ENCODE data around the gene LARGE1. TPM values are rescaled to one million over a fixed set of nuclear protein-coding genes. Genes with fewer than 3 reads are reported as not detected.
A peak's percentile ranks its signal among the peaks of the same experiment; 100 is the strongest.
"Not testable (repeated sequence)": the region's sequence is repeated elsewhere in the genome, so short reads cannot be mapped to it uniquely, and the experiment has no call there.

Gene LARGE1
- total and polyA plus RNA-seq, 3 experiments from 2014 or later = 0.07 to 0.27 (median 0.18) TPM

DNA sequence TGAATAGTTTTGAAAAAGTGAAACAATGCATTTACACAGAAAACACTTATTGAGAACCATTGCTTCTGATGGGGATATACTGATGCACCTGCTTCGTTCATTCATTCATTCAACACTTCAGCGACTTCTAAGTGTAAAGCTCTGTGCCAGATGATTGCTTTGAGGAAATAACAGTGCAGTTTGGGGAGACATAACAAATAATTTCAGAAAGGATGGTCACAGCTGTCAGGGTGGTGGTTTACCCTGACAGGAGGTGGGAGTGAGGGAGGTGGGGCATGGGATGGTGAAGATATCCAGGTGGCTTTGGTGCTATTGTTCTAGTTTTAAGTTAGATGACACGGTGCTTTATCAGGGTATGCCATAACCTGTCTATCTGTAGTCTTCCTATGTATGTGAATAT lies 344.1 kb downstream of the LARGE1 start:
- Mint-ChIP-seq H3K4me3 (no peak overlapping the region), H3K4me1 (no peaks in the 10 kb centered on the region), H3K27me3 (no peaks in the 10 kb centered on the region), H3K27ac (no peak overlapping the region), H3K9me3 (peaks cover 0 to 4% (median 0%) of the 10 kb centered on the region in 5 donors), H3K36me3 (no peaks in the 10 kb centered on the region)
- Histone ChIP-seq H3K4me1 (ENCODE audit: insufficient read depth, low read length) (no peaks in the 10 kb centered on the region), H3K27me3 (ENCODE audit: insufficient read depth, low read length, poor library complexity, severe bottlenecking) (no peaks in the 10 kb centered on the region), H3K36me3 (ENCODE audit: insufficient read depth, low read length) (no peaks in the 10 kb centered on the region), H3K9me3 (ENCODE audit: low read length) (no peaks in the 10 kb centered on the region), H3K4me3 (ENCODE audit: low read length) (no peak overlapping the region), H3K27ac (ENCODE audit: low read depth, low read length) (no peak overlapping the region)
- ChIA-PET POLR2A (no interaction called here), CTCF (no interaction called here)
- no peak for DNase-seq

DNA sequence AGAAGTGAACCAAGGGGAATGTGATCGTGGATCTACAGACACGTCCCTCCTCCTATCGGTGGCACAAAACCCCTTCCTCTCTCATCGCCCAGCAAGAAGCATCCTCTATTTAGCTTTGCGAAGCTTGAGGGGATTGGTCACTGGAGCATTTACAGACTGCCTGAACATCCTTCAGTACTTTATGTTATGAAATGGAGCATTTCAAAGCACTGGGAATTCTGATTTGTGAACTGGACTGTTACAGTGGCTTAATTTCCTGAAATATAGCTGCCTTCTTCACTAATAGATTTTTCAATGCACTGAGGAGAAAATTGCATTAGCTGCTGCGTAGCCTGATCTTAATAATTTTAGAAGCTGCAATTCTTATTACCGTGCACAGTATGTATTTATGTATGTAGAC lies 344.5 kb downstream of the LARGE1 start:
- H3K4me3 ChIP-seq (ENCODE audit: low read length) = no peak overlapping the region
- ChIA-PET CTCF (no interaction called here), POLR2A (no interaction called here)
- H3K4me1 ChIP-seq (ENCODE audit: insufficient read depth, low read length) = no peaks in the 10 kb centered on the region
- peaks cover 0 to 4% (median 0%) of the 10 kb centered on the region in 5 donors for H3K9me3 Mint-ChIP-seq
- no peaks in the 10 kb centered on the region for H3K4me1 Mint-ChIP-seq
- H3K9me3 ChIP-seq (ENCODE audit: low read length) = no peaks in the 10 kb centered on the region
- no peak for DNase-seq
- no peaks in the 10 kb centered on the region for H3K36me3 Mint-ChIP-seq
- no peak overlapping the region for H3K4me3 Mint-ChIP-seq
- H3K36me3 ChIP-seq (ENCODE audit: insufficient read depth, low read length) = no peaks in the 10 kb centered on the region
- no peaks in the 10 kb centered on the region for H3K27me3 ChIP-seq (ENCODE audit: insufficient read depth, low read length, poor library complexity, severe bottlenecking)
- H3K27ac Mint-ChIP-seq = no peak overlapping the region
- H3K27ac ChIP-seq (ENCODE audit: low read depth, low read length) = no peak overlapping the region
- no peaks in the 10 kb centered on the region for H3K27me3 Mint-ChIP-seq

DNA sequence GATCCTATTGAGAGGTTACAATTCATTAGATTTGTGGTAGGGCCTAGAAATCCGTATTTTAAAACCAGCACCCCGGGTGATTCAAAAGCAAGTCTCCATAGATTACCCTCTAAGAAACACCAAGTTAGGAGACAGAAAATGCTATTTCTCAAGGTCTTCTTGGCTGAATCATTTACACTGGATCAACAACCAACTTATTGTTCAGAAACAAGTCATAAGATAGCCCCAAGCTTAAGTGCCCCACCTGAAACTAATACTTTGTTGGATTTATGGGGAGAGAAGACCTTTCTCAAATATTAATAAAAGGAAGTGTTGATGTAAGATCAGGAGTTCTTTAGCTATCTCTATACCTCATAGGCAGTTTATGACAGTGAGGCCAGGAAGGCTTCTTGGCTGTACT lies 345.2 kb downstream of the LARGE1 start:
- no peak overlapping the region for H3K27ac ChIP-seq (ENCODE audit: low read depth, low read length)

DNA sequence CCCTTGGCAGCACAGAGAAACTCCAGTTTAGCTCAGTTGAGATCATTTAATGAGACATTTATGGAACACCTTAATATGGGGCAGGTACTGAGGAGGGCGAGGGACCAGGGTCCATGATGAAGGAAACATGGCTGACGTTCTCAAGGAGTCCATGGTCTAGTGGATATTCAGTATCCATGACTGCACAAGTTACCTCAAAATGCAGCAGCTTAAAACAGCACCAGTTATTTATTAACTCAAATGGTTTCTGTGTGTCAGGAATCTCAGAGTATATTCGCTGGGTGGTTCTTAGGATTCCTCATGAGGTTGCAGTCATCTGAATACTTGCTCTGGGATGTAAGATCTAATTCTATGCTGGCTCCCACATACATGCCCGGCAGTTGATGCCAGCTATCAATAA lies 346.8 kb downstream of the LARGE1 start:
- H3K27ac Mint-ChIP-seq = no peak overlapping the region
- ChIA-PET CTCF (no interaction called here), POLR2A (no interaction called here)
- no peaks in the 10 kb centered on the region for H3K4me1 Mint-ChIP-seq
- Histone ChIP-seq H3K4me1 (ENCODE audit: insufficient read depth, low read length) (no peaks in the 10 kb centered on the region), H3K27ac (ENCODE audit: low read depth, low read length) (no peak overlapping the region), H3K36me3 (ENCODE audit: insufficient read depth, low read length) (no peaks in the 10 kb centered on the region), H3K4me3 (ENCODE audit: low read length) (no peak overlapping the region), H3K9me3 (ENCODE audit: low read length) (no peaks in the 10 kb centered on the region), H3K27me3 (ENCODE audit: insufficient read depth, low read length, poor library complexity, severe bottlenecking) (no peaks in the 10 kb centered on the region)
- no peaks in the 10 kb centered on the region for H3K36me3 Mint-ChIP-seq
- H3K27me3 Mint-ChIP-seq = no peaks in the 10 kb centered on the region
- H3K9me3 Mint-ChIP-seq = peaks cover 0 to 4% (median 0%) of the 10 kb centered on the region in 5 donors
- DNase-seq = no peak
- H3K4me3 Mint-ChIP-seq = peak overlapping the region in 1 of 7 donors; percentile 44

More for the DNA sequence above, 345.2 kb downstream of the LARGE1 start:
- Mint-ChIP-seq H3K36me3 (no peaks in the 10 kb centered on the region), H3K27ac (no peak overlapping the region), H3K9me3 (peaks cover 0 to 4% (median 0%) of the 10 kb centered on the region in 5 donors), H3K4me1 (no peaks in the 10 kb centered on the region), H3K4me3 (no peak overlapping the region), H3K27me3 (no peaks in the 10 kb centered on the region)
- H3K36me3 ChIP-seq (ENCODE audit: insufficient read depth, low read length) = no peaks in the 10 kb centered on the region
- POLR2A ChIA-PET = no interaction called here
- H3K27me3 ChIP-seq (ENCODE audit: insufficient read depth, low read length, poor library complexity, severe bottlenecking) = no peaks in the 10 kb centered on the region
- no peak for DNase-seq
- CTCF ChIA-PET = no interaction called here
- no peak overlapping the region for H3K4me3 ChIP-seq (ENCODE audit: low read length)
- no peaks in the 10 kb centered on the region for H3K9me3 ChIP-seq (ENCODE audit: low read length)
- H3K4me1 ChIP-seq (ENCODE audit: insufficient read depth, low read length) = no peaks in the 10 kb centered on the region

DNA sequence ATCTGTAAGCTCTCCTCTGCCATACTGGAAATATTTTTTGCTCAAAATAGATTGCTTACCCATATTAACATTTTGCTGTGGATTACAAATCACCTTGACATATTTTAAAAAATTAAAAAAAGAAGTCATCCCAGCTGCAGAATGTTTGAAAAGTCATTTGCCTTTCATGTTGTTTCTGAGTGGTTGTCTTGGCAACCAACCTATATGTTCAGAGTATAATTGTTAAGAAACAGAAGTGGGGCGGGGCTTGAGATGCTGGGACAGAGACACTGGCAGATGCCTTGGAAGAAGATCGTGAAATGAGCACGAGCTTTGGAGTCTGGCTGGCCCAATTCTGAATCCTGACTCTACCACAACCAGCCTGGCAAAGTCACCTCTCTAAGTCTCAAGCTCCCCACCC lies 348.2 kb downstream of the LARGE1 start:
- H3K27me3 ChIP-seq (ENCODE audit: insufficient read depth, low read length, poor library complexity, severe bottlenecking) = no peaks in the 10 kb centered on the region
- H3K9me3 ChIP-seq (ENCODE audit: low read length) = no peaks in the 10 kb centered on the region
- peaks cover 0 to 3% of the 10 kb centered on the region in 2 donors for H3K27me3 Mint-ChIP-seq
- H3K9me3 Mint-ChIP-seq = peaks cover 0 to 5% (median 3%) of the 10 kb centered on the region in 5 donors
- ChIA-PET CTCF (no interaction called here), POLR2A (no interaction called here)
- no peak overlapping the region for H3K27ac ChIP-seq (ENCODE audit: low read depth, low read length)
- H3K4me1 ChIP-seq (ENCODE audit: insufficient read depth, low read length) = no peaks in the 10 kb centered on the region
- no peak for DNase-seq
- H3K27ac Mint-ChIP-seq = no peak overlapping the region
- no peaks in the 10 kb centered on the region for H3K36me3 Mint-ChIP-seq
- H3K4me1 Mint-ChIP-seq = peaks cover 0 to 3% (median 0%) of the 10 kb centered on the region in 3 donors
- no peaks in the 10 kb centered on the region for H3K36me3 ChIP-seq (ENCODE audit: insufficient read depth, low read length)
- no peak overlapping the region for H3K4me3 ChIP-seq (ENCODE audit: low read length)
- H3K4me3 Mint-ChIP-seq = no peak overlapping the region

DNA sequence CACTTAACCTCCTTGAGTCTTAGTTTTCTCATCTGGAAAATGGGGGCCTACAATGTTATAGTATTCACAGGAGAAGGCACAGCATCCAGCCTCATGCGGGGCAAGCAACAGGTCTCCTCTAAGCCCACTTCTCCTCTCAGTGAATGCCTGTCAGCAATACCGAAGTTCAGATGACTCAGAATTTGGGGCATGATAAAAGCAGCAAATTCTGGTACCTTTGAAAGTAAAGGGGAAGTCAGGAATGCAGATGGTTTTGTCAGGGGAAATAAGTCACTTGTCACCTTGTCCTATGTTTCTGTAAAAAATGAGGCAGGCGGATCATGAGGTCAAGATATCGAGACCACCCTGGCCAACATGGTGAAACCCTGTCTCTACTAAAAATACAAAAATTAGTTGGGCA lies 350.2 kb downstream of the LARGE1 start:
- Histone ChIP-seq H3K9me3 (ENCODE audit: low read length) (no peaks in the 10 kb centered on the region), H3K4me3 (ENCODE audit: low read length) (no peak overlapping the region), H3K27ac (ENCODE audit: low read depth, low read length) (no peak overlapping the region), H3K36me3 (ENCODE audit: insufficient read depth, low read length) (no peaks in the 10 kb centered on the region), H3K27me3 (ENCODE audit: insufficient read depth, low read length, poor library complexity, severe bottlenecking) (no peaks in the 10 kb centered on the region), H3K4me1 (ENCODE audit: insufficient read depth, low read length) (no peaks in the 10 kb centered on the region)
- Mint-ChIP-seq H3K36me3 (no peaks in the 10 kb centered on the region), H3K4me3 (no peak overlapping the region), H3K27me3 (peaks cover 0 to 6% of the 10 kb centered on the region in 2 donors), H3K4me1 (peaks cover 0 to 3% (median 0%) of the 10 kb centered on the region in 3 donors), H3K27ac (no peak overlapping the region), H3K9me3 (peaks cover 0 to 5% (median 3%) of the 10 kb centered on the region in 5 donors)
- CTCF ChIA-PET = interaction anchor here (1.1 kb wide), 1 partner anchor 26 kb away, joined by 3 read pairs; no protein-coding TSS in a partner anchor
- DNase-seq = no peak
- POLR2A ChIA-PET = no interaction called here

DNA sequence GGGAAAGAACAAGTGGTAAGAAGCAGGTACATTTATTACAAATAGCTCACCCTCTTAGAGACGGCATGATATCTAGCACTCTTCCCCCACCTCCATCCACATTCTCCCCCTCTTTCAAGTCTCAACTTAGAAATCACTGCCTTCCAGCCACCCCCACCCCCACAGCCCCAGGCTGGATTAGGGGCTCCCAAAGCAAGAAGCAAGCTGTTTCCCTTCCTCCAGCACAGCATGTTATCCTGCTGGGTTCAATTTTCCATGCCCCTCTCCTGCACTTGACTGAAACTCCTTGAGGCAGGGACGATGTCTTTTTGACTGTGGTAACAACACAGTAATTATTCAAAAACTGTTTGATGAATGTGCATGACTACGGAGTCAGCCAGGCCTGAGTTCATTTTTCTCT lies 350.7 kb downstream of the LARGE1 start:
- H3K4me3 ChIP-seq (ENCODE audit: low read length) = no peak overlapping the region
- peaks cover 0 to 6% of the 10 kb centered on the region in 2 donors for H3K27me3 Mint-ChIP-seq
- H3K36me3 ChIP-seq (ENCODE audit: insufficient read depth, low read length) = no peaks in the 10 kb centered on the region
- no peaks in the 10 kb centered on the region for H3K27me3 ChIP-seq (ENCODE audit: insufficient read depth, low read length, poor library complexity, severe bottlenecking)
- no peak overlapping the region for H3K27ac ChIP-seq (ENCODE audit: low read depth, low read length)
- no peaks in the 10 kb centered on the region for H3K36me3 Mint-ChIP-seq
- H3K4me1 ChIP-seq (ENCODE audit: insufficient read depth, low read length) = no peaks in the 10 kb centered on the region
- peaks cover 0 to 3% (median 0%) of the 10 kb centered on the region in 3 donors for H3K4me1 Mint-ChIP-seq
- H3K9me3 ChIP-seq (ENCODE audit: low read length) = no peaks in the 10 kb centered on the region
- ChIA-PET POLR2A (no interaction called here), CTCF (interaction anchor here (1.1 kb wide), 1 partner anchor 26 kb away, joined by 3 read pairs; no protein-coding TSS in a partner anchor)
- peaks cover 0 to 5% (median 3%) of the 10 kb centered on the region in 5 donors for H3K9me3 Mint-ChIP-seq
- no peak overlapping the region for H3K4me3 Mint-ChIP-seq
- H3K27ac Mint-ChIP-seq = no peak overlapping the region
- DNase-seq = no peak

DNA sequence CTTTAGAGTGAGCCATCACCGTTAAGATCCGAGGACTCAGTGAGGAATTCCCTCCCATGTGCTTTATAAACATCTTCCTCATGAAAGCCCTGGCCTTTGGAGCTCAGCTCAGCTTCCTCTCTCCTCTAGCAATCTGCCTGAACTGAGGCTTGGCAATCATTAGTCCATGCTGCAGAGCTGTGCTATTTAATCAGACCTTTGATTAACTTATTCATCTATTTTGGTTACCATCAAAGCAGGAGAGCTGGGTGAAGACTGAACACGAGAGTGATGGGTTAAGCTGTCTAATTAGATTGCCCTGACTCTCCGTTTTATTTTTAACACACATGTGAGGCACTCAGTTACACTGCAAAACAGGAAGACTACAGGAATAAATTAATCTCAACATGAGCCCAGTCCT lies 351.3 kb downstream of the LARGE1 start:
- peaks cover 0 to 6% of the 10 kb centered on the region in 2 donors for H3K27me3 Mint-ChIP-seq

DNA sequence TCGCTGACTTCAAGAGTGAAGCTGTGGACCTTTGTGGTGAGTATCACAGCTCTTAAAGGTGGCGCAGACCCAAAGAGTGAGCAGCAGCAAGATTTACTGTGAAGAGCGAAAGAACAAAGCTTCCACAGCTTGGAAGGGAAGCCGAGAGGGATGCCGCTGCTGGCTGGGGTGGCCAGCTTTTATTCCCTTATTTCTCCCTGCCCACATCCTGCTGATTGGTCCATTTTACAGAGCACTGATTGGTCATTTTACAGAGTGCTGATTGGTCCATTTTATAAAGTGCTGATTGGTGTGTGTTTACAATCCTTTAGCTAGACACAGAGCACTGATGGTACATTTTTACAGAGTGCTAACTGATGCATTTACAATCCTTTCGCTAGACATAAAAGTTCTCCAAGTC lies 353.8 kb downstream of the LARGE1 start:
- H3K27me3 ChIP-seq (ENCODE audit: insufficient read depth, low read length, poor library complexity, severe bottlenecking); CTCF ChIA-PET; H3K36me3 ChIP-seq (ENCODE audit: insufficient read depth, low read length); H3K27ac ChIP-seq (ENCODE audit: low read depth, low read length); H3K9me3 ChIP-seq (ENCODE audit: low read length); H3K4me3 ChIP-seq (ENCODE audit: low read length); H3K27me3 Mint-ChIP-seq; H3K9me3 Mint-ChIP-seq; H3K4me1 ChIP-seq (ENCODE audit: insufficient read depth, low read length); H3K4me1 Mint-ChIP-seq; POLR2A ChIA-PET; H3K4me3 Mint-ChIP-seq; H3K36me3 Mint-ChIP-seq; H3K27ac Mint-ChIP-seq; DNase-seq: not testable (repeated sequence)

More for the DNA sequence above, 351.3 kb downstream of the LARGE1 start:
- Mint-ChIP-seq H3K36me3 (no peaks in the 10 kb centered on the region), H3K27ac (no peak overlapping the region), H3K4me1 (peaks cover 0 to 3% (median 0%) of the 10 kb centered on the region in 3 donors), H3K9me3 (peaks cover 0 to 5% (median 3%) of the 10 kb centered on the region in 5 donors), H3K4me3 (no peak overlapping the region)
- H3K9me3 ChIP-seq (ENCODE audit: low read length) = no peaks in the 10 kb centered on the region
- H3K4me3 ChIP-seq (ENCODE audit: low read length) = no peak overlapping the region
- no peaks in the 10 kb centered on the region for H3K4me1 ChIP-seq (ENCODE audit: insufficient read depth, low read length)
- ChIA-PET POLR2A (no interaction called here), CTCF (no interaction called here)
- H3K27ac ChIP-seq (ENCODE audit: low read depth, low read length) = no peak overlapping the region
- DNase-seq = no peak
- no peaks in the 10 kb centered on the region for H3K27me3 ChIP-seq (ENCODE audit: insufficient read depth, low read length, poor library complexity, severe bottlenecking)
- no peaks in the 10 kb centered on the region for H3K36me3 ChIP-seq (ENCODE audit: insufficient read depth, low read length)

All from CD8-positive, alpha-beta memory T cell (primary cell).